HUES6 (cell line): ENCODE results near the gene SHISAL2B.
"Not testable (repeated sequence)": the region's sequence is repeated elsewhere in the genome, so short reads cannot be mapped to it uniquely, and the experiment has no call there.

ENCODE experiments used
- H3K27ac ChIP-seq: 2 replicates; pipeline ENCODE4 v1.7.0; 2013; ENCODE audit warnings: low read depth, mild to moderate bottlenecking, low read length, inconsistent platforms
- H3K27me3 ChIP-seq: 2 replicates; pipeline ENCODE4 v1.6.1; 2013; ENCODE audit warnings: low read length; ENCODE audit not compliant: control insufficient read depth, insufficient read depth
- H3K36me3 ChIP-seq: 2 replicates; pipeline ENCODE4 v1.6.1; 2013; ENCODE audit warnings: low read length; ENCODE audit not compliant: control insufficient read depth, insufficient read depth
- H3K4me1 ChIP-seq: 2 replicates; pipeline ENCODE4 v1.6.1; 2013; ENCODE audit warnings: low read length; ENCODE audit not compliant: control insufficient read depth, insufficient read depth
- H3K4me3 ChIP-seq: 2 replicates; pipeline ENCODE4 v1.5.1; 2013; ENCODE audit warnings: low read depth, low read length
- H3K9ac ChIP-seq: one replicate; pipeline ENCODE4 v1.6.1; 2013; ENCODE audit warnings: mild to moderate bottlenecking, low read length
- H3K9me3 ChIP-seq: 2 replicates; pipeline ENCODE4 v1.6.1; 2013; ENCODE audit warnings: low read depth, low read length; ENCODE audit not compliant: control insufficient read depth, insufficient read depth

Gene SHISAL2B

DNA sequence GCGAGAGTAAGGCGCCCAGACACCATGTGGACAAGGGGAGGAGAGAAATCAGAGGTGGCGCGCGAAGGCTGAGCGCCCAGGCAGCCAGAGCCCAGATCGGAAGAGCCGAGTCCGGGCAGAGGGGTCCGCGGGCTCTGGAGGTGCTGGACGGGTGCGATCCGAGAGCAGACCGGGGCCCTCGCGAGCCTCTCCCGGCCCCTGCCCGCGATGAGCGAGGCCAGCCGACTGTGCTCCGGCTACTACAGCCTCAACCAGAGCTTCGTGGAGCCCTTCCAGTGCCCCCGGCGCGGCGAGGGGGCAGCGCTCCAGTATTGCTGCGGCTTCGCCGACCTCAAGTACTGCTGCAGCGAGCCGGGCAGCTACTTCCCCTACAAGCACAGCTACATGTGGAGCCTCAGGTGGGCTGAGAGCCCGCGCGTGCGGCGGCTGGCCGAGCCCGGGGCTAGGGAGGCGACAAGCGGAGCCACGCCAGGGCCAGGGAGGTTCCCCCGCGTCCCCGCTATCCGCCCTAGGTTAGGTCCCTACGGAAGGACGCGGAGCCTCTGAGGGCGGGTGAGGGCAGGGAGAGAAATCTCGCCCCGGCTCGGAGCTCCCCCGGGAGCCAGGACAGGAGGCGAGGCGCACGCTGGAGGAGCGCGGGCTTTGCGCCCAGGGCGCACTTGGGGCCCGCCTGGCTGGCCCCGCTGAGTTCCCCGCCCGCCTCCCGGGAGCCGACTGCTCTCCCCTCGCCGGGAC is at the start of gene SHISAL2B:
SHISAL2B (plus strand) TSS at position 87 of the 735 bp plus-strand sequence; CDS start at position 208, 121 bp downstream.
- H3K27ac ChIP-seq, result peak within 1 kb of the TSS; percentile 11; the same call in 1 of the 2 replicates
- peaks cover 13% of the 10 kb centered on the region; the same call in 1 of the 2 replicates for H3K9me3 ChIP-seq
- peaks cover 32% of the 10 kb centered on the region for H3K4me1 ChIP-seq
- H3K9ac ChIP-seq, result peak within 1 kb of the TSS; percentile 84
- peaks cover 10% of the 10 kb centered on the region; the same call in 1 of the 2 replicates for H3K36me3 ChIP-seq
- H3K4me3 ChIP-seq, result peak within 1 kb of the TSS; percentile 70
- H3K27me3 ChIP-seq, result peaks cover 17% of the 10 kb centered on the region; the same call in 1 of the 2 replicates

DNA sequence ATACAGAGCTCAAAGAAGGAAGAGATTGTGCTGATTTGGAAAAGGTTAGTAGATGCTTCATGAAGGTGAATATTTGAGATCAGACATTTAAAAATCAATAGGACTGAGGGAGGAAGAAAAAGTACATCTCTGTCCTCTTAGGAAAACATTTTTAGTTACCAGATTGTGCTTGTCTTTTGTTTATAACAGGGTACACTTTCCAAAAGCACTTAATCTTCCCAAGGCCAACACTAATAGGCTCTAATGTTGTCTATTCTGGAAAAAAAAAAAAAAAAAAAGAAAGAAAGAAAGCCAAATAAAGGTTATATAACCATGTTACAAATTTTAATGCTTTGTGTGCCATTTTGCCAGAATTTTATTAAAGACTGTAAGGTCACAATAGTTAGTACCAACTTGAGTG is 45.5 kb upstream of the SHISAL2B start:
- Histone ChIP-seq H3K27me3 (no peaks in the 10 kb centered on the region), H3K9ac (no peak overlapping the region), H3K27ac (no peak overlapping the region), H3K36me3 (no peaks in the 10 kb centered on the region), H3K4me1 (peaks cover 13% of the 10 kb centered on the region), H3K9me3 (peaks cover 5% of the 10 kb centered on the region), H3K4me3 (no peak overlapping the region)

DNA sequence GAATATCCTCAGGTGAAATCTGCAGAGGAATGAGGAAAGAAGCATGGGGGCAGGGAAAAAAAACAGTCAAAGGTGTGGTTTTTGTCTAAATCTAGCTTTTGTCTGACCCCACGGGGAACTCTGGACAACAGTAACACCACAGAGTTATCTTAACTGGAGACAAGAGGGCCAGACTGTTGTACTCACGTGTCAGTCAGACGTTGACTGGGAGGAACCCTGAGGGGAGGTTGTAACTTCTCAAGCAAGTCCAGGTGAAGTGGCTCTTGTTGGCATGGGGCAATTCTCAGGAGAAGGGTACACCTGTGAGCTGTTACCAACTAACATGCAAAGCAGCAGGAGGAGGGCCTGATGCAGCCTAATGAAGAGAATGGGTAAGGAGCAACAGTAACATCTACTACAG is 44.1 kb upstream of the SHISAL2B start:
- H3K9ac ChIP-seq, result no peak overlapping the region
- H3K27me3 ChIP-seq, result no peaks in the 10 kb centered on the region
- no peaks in the 10 kb centered on the region for H3K36me3 ChIP-seq
- no peak overlapping the region for H3K4me3 ChIP-seq
- peaks cover 13% of the 10 kb centered on the region for H3K4me1 ChIP-seq
- peaks cover 16% of the 10 kb centered on the region for H3K9me3 ChIP-seq
- no peak overlapping the region for H3K27ac ChIP-seq

DNA sequence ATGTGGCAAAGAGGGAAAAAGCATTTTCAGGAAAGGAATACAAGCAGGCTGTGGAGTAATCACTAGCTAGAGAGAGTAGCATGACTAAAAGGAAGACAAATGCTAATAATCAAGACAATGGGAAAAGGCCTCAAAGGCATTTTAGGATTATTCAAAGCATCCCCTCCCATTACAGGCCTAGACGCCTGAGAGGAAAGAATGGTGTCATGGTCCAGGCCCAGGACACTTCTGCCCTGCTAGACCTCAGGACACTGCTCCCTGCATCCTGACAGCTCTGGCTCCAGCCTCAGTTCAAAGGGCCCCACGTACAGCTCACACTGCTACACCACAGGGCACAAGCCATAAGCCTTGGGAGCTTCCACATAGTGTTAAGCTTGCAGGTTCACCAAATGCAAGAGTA is 40.8 kb upstream of the SHISAL2B start:
- Histone ChIP-seq H3K9me3 (peaks cover 27% of the 10 kb centered on the region), H3K4me1 (peaks cover 13% of the 10 kb centered on the region), H3K9ac (no peak overlapping the region), H3K4me3 (no peak overlapping the region), H3K36me3 (no peaks in the 10 kb centered on the region), H3K27me3 (no peaks in the 10 kb centered on the region), H3K27ac (no peak overlapping the region)

DNA sequence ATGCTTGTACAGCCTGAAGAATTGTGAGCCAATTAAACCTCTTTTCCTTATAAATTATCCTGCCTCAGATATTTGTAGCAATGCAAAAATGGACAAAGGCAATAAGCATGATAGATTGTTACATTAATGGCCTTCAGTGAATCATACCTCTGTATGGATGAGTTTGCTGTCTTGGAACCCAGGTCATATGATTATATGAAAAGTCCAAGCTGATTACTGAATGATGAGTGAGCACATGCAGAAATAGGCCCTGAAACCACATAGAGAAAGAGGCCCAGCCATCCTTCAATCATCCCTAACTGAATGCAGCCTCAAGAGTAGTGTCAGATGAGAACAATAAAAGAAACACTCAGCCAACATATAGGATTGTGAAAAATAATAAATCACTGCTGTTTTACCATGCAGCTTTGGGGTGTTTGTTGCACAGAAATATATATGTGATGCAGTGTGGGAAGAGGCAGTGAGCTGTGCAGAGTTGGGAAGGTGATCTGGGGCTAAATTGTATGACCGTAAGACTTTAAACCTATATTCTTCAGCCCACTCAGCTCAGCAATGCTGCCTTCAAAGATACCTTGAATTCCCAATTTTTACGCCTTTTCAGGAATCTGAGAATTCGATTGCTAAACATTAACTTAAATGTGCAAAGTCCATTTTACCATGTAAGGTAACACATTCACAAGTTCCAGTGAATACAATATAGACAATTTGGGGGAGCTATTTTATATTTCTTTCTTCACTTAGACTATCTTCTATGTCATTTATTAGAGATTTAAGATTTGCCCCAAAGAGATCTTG is 36.3 kb upstream of the SHISAL2B start:
- Histone ChIP-seq H3K27me3 (no peaks in the 10 kb centered on the region), H3K9ac (no peak overlapping the region), H3K4me3 (no peak overlapping the region), H3K9me3 (peaks cover 39% of the 10 kb centered on the region), H3K4me1 (no peaks in the 10 kb centered on the region), H3K36me3 (no peaks in the 10 kb centered on the region), H3K27ac (no peak overlapping the region)

- Histone ChIP-seq H3K27ac (no peak overlapping the region), H3K9me3 (peaks cover 37% of the 10 kb centered on the region), H3K4me3 (no peak overlapping the region), H3K9ac (no peak overlapping the region), H3K36me3 (no peaks in the 10 kb centered on the region), H3K27me3 (no peaks in the 10 kb centered on the region), H3K4me1 (no peaks in the 10 kb centered on the region)
Measured at GRCh38 chr5:64654561-64654938, 35.8 kb upstream of the SHISAL2B start.

DNA sequence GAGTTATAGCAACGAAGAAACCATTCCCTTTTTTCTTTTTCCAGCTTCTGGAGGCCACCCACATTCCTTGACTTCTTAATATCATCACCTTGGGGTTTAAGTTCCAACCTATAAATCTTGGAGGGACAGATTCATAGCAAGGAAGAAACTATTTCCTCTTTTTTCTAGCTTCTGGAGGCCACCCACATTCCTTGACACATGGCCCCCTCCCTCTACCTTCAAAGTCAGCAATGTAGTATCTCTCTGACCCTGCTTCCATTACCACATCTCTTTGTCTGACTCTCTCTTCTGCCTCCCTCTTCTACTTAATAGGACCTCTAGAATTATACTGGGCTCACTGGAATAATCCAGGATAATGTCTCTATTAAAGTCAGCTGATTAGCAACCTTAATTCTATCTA is 34.7 kb upstream of the SHISAL2B start:
- no peak overlapping the region for H3K27ac ChIP-seq
- H3K9me3 ChIP-seq, result peaks cover 30% of the 10 kb centered on the region
- H3K9ac ChIP-seq, result no peak overlapping the region
- no peak overlapping the region for H3K4me3 ChIP-seq
- H3K36me3 ChIP-seq, result no peaks in the 10 kb centered on the region
- H3K27me3 ChIP-seq, result no peaks in the 10 kb centered on the region
- no peaks in the 10 kb centered on the region for H3K4me1 ChIP-seq

DNA sequence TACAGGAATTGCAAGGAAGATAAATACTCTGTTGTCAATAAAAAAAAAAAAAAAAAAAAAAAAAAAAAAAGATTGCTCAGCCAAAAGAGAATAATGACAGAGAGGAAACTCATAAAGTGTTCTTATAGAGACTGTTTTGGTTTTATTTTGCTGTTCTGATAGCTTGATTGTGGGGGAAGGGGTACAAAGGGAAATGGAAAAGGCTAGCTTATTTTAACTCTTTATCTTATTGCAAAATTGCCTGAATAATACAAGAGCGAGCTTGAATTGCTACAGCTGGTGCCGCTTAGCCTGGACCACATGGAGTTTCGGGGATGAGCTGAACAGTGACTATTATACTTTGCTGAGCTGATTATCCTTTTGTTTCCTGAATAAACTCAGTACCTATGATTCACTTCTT is 31.0 kb upstream of the SHISAL2B start:
- no peaks in the 10 kb centered on the region for H3K27me3 ChIP-seq
- H3K4me3 ChIP-seq, result no peak overlapping the region
- H3K4me1 ChIP-seq, result no peaks in the 10 kb centered on the region; the same call in 1 of the 2 replicates
- no peak overlapping the region for H3K9ac ChIP-seq
- H3K27ac ChIP-seq, result no peak overlapping the region
- peaks cover 13% of the 10 kb centered on the region; the same call in 1 of the 2 replicates for H3K9me3 ChIP-seq
- H3K36me3 ChIP-seq, result no peaks in the 10 kb centered on the region

- not testable (repeated sequence) for H3K36me3 ChIP-seq, H3K27me3 ChIP-seq, H3K27ac ChIP-seq, H3K9me3 ChIP-seq, H3K9ac ChIP-seq, H3K4me3 ChIP-seq
- peaks cover 22% of the 10 kb centered on the region for H3K4me1 ChIP-seq
Measured at GRCh38 chr5:64663181-64663580, 27.1 kb upstream of the SHISAL2B start.

DNA sequence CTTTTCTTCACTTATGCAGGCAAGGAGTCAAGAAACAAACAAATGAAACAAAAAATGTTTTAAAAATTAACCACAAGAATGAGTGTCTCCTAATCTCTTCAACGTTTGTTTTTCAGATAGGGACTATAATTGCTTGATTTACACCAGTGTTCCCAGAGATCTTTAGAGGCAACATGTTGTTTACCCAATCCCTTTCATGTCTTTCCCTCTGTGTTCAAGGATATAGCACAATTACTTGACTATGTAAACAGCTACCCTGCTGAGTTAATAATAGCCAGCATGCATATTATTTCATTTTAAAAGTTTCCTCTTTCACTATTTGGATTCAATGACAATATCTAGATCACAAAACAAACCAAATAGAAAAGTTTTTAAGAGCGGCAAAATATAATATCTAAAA is 25.1 kb upstream of the SHISAL2B start:
- no peaks in the 10 kb centered on the region for H3K36me3 ChIP-seq
- peaks cover 22% of the 10 kb centered on the region for H3K4me1 ChIP-seq
- no peak overlapping the region for H3K27ac ChIP-seq
- H3K9ac ChIP-seq, result no peak overlapping the region
- H3K9me3 ChIP-seq, result no peaks in the 10 kb centered on the region
- H3K27me3 ChIP-seq, result no peaks in the 10 kb centered on the region
- H3K4me3 ChIP-seq, result no peak overlapping the region

- H3K4me1 ChIP-seq, result peaks cover 22% of the 10 kb centered on the region
- H3K4me3 ChIP-seq, result no peak overlapping the region
- no peak overlapping the region for H3K27ac ChIP-seq
- no peak overlapping the region for H3K9ac ChIP-seq
- H3K9me3 ChIP-seq, result no peaks in the 10 kb centered on the region
- no peaks in the 10 kb centered on the region for H3K36me3 ChIP-seq
- H3K27me3 ChIP-seq, result no peaks in the 10 kb centered on the region
Measured at GRCh38 chr5:64666078-64666477, 24.2 kb upstream of the SHISAL2B start.
